ENCODE measurements around the gene FPR3. TPM values are rescaled to one million over a fixed set of nuclear protein-coding genes. Genes with fewer than 3 reads are reported as not detected.

FPR3 gene
- total and polyA plus RNA-seq, 4 donors: 5.5 to 19.1 (median 11.2) TPM

- no peak for ATAC-seq (ENCODE audit: insufficient read depth, low FRiP score)
- no peak overlapping the region for H3K27ac ChIP-seq (ENCODE audit: low read depth in 1 of 2, low read length in 1 of 2)
Observed at GRCh38 chr19:51822325-51822724, 27.4 kb downstream of the FPR3 start.

DNA sequence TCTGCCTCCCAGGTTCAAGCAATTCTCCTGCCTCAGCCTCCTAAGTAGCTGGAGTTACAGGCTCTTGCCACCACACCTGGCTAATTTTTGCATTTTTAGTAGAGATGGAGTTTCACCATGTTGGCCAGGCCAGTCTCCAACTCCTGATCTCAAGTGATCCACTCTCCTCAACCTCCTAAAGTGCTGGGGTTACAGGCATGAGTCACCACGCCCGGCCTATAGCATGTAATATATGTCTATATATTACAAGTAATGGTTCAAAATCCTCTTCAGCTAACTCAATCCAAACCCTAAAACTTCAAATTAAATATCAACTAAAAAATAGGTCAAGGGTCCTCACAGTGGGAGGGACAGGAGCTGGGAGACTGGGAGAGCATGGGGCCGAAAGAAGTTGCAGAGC, 28.0 kb downstream of the FPR3 start:
- DNase-seq: no peak
- H3K4me1 ChIP-seq (ENCODE audit: control insufficient read depth in 5 of 5, insufficient read depth in 5 of 5, low read length in 5 of 5): no peaks in the 10 kb centered on the region
- 89 to 90% methylated on average over 3 of the region's 3 CpGs for WGBS, 2 donors
- H3K9ac ChIP-seq (ENCODE audit: insufficient read depth in 1 of 2, low read length in 2 of 2): no peak overlapping the region
- H3K9me3 ChIP-seq (ENCODE audit: control insufficient read depth in 4 of 4, insufficient read depth in 3 of 4, low read length in 3 of 4): peaks cover 0 to 14% (median 0%) of the 10 kb centered on the region in 4 donors
- TF ChIP-seq CTCF (IDR thresholded peaks at IDR 0.05; ENCODE audit: control extremely low read depth, extremely low read depth): no peak
- no peak for ATAC-seq (ENCODE audit: insufficient read depth, low FRiP score)
- no peak overlapping the region for H3K4me3 ChIP-seq
- no peak overlapping the region for H3K27ac ChIP-seq (ENCODE audit: low read depth in 1 of 2, low read length in 1 of 2)
- H3K36me3 ChIP-seq (ENCODE audit: control insufficient read depth in 4 of 4, insufficient read depth in 4 of 4, low read length in 4 of 4): no peaks in the 10 kb centered on the region
- peaks cover 0 to 4% (median 0%) of the 10 kb centered on the region in 3 donors for H3K27me3 ChIP-seq (ENCODE audit: control insufficient read depth in 3 of 3, insufficient read depth in 3 of 3, low read length in 2 of 3)

More at GRCh38 chr19:51822325-51822724, 27.4 kb downstream of the FPR3 start:
- H3K4me1 ChIP-seq (ENCODE audit: control insufficient read depth in 5 of 5, insufficient read depth in 5 of 5, low read length in 5 of 5): no peaks in the 10 kb centered on the region
- H3K36me3 ChIP-seq (ENCODE audit: control insufficient read depth in 4 of 4, insufficient read depth in 4 of 4, low read length in 4 of 4): no peaks in the 10 kb centered on the region
- peaks cover 0 to 4% (median 0%) of the 10 kb centered on the region in 3 donors for H3K27me3 ChIP-seq (ENCODE audit: control insufficient read depth in 3 of 3, insufficient read depth in 3 of 3, low read length in 2 of 3)
- no peak overlapping the region for H3K9ac ChIP-seq (ENCODE audit: insufficient read depth in 1 of 2, low read length in 2 of 2)
- no peak for DNase-seq
- H3K9me3 ChIP-seq (ENCODE audit: control insufficient read depth in 4 of 4, insufficient read depth in 3 of 4, low read length in 3 of 4): peaks cover 0 to 14% (median 0%) of the 10 kb centered on the region in 4 donors
- WGBS, 2 donors: 66 to 77% methylated on average over 2 of the region's 2 CpGs
- TF ChIP-seq CTCF (IDR thresholded peaks at IDR 0.05; ENCODE audit: control extremely low read depth, extremely low read depth): no peak
- no peak overlapping the region for H3K4me3 ChIP-seq

DNA sequence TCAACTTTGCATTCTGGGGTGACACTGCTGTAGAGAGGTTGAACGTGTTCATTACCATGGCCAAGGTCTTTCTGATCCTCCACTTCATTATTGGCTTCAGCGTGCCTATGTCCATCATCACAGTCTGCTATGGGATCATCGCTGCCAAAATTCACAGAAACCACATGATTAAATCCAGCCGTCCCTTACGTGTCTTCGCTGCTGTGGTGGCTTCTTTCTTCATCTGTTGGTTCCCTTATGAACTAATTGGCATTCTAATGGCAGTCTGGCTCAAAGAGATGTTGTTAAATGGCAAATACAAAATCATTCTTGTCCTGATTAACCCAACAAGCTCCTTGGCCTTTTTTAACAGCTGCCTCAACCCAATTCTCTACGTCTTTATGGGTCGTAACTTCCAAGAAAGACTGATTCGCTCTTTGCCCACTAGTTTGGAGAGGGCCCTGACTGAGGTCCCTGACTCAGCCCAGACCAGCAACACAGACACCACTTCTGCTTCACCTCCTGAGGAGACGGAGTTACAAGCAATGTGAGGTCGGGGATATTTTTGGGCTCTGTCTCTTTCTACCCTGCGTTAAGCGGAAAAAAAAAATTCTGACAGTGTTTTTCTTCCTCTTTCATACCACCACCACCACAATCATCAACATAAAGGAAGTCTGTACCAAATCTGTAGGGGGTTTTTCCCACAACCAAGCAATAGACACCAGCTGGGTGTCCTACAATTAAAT, 29.5 kb downstream of the FPR3 start:
- Histone ChIP-seq H3K9ac (ENCODE audit: insufficient read depth in 1 of 2, low read length in 2 of 2) (no peak overlapping the region), H3K9me3 (ENCODE audit: control insufficient read depth in 4 of 4, insufficient read depth in 3 of 4, low read length in 3 of 4) (peaks cover 0 to 21% (median 1%) of the 10 kb centered on the region in 4 donors), H3K27me3 (ENCODE audit: control insufficient read depth in 3 of 3, insufficient read depth in 3 of 3, low read length in 2 of 3) (peaks cover 0 to 4% (median 0%) of the 10 kb centered on the region in 3 donors), H3K27ac (ENCODE audit: low read depth in 1 of 2, low read length in 1 of 2) (no peak overlapping the region), H3K36me3 (ENCODE audit: control insufficient read depth in 4 of 4, insufficient read depth in 4 of 4, low read length in 4 of 4) (no peaks in the 10 kb centered on the region), H3K4me1 (ENCODE audit: control insufficient read depth in 5 of 5, insufficient read depth in 5 of 5, low read length in 5 of 5) (no peaks in the 10 kb centered on the region), H3K4me3 (no peak overlapping the region)
- DNase-seq: no peak
- TF ChIP-seq CTCF (IDR thresholded peaks at IDR 0.05; ENCODE audit: control extremely low read depth, extremely low read depth): no peak
- 59 to 82% methylated on average over 13 of the region's 13 CpGs for WGBS, 2 donors
- ATAC-seq (ENCODE audit: insufficient read depth, low FRiP score): no peak

Measured in lung (tissue), 12 donors.